HG02973 (cell line): Measurements from ENCODE around the gene STRN4.
"Not testable (repeated sequence)": the region's sequence is repeated elsewhere in the genome, so short reads cannot be mapped to it uniquely, and the experiment has no call there.

ENCODE experiments used
- ATAC-seq: cut with Tn5 transposase; IDR thresholded peaks from one replicate; pipeline ENCODE4 v1.9.1; 2021; ENCODE audit warnings: moderate library complexity; ENCODE audit not compliant: unreplicated experiment

The STRN4 gene

GRCh38 chr19:46715975-46716671, 30.1 kb downstream of the STRN4 start:
- ATAC-seq: no peak

DNA sequence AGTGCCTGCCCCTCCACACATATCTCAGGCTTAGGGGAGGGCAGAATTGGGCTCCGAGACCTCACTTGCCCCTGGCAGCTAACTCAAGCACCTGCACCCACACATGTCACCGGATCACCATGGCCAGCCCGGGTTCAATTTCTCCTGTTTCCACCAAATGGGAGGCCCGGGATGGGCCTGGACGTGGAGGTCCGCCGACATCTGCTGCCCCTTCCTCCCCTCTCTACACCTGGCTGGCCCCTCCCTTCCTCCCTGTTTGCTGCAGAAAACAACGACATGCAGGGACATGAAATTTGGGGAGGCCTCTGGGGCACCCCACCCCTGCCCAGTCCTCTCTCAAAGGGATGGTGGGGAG, 30.7 kb downstream of the STRN4 start:
- ATAC-seq: no peak

- peak; percentile 37 for ATAC-seq
These were observed 31.7 kb downstream of the STRN4 start for GRCh38 chr19:46714444-46715106.

DNA sequence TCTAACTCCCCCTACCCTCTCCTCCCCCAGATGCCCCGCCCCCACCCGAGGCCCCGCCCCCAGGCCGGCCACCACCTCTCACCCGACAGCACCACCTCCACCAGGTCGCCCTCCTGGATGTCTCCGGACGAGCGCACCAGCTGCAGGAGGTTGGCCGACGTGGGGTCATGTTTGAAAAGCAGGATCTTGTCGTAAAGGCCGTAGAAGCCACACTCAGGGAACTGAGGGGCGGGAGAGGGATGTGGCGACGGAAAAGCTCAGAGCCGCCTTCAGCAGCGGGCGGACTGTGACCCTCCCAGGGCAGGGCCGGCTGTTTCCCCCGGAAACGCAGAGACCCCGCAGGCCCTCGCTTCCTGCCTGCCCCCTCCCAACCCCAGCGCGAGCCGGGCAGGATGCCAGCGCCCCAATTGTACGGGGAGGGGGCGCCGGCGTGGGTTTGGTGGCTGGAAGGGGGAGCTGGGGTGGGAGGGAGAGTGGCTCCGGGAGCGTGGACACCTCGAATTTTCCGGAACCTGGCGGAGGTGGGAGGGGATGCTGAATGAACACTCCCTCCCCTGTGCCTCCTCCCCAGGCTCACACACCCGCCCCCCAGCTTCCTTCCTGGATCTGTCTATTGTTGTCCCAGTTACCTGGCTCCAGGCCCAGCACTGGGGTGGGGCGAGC, 32.3 kb downstream of the STRN4 start:
- peak; percentile 5 for ATAC-seq

GRCh38 chr19:46712768-46713338, 33.4 kb downstream of the STRN4 start:
- ATAC-seq: not testable (repeated sequence)

DNA sequence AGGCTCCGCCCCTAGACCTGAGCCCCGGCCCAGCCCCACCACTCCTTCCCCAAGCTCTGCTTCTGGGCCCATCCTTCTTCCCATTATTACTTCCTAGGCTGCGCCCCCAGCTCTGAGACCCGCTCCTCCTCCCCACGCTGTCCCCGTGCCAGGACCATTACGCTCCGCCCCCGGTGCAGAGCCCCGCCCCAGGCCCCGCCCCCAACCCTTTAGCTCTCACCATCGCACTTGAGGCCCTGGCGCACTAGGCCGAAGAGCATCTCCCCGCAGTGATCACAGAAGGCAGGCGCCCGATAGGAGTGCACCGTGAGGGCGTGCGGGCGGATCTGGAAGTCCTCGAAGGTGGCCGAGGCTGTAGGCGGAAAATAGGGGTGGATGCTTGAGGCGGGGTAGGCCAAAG, 35.6 kb downstream of the STRN4 start:
- no peak for ATAC-seq

DNA sequence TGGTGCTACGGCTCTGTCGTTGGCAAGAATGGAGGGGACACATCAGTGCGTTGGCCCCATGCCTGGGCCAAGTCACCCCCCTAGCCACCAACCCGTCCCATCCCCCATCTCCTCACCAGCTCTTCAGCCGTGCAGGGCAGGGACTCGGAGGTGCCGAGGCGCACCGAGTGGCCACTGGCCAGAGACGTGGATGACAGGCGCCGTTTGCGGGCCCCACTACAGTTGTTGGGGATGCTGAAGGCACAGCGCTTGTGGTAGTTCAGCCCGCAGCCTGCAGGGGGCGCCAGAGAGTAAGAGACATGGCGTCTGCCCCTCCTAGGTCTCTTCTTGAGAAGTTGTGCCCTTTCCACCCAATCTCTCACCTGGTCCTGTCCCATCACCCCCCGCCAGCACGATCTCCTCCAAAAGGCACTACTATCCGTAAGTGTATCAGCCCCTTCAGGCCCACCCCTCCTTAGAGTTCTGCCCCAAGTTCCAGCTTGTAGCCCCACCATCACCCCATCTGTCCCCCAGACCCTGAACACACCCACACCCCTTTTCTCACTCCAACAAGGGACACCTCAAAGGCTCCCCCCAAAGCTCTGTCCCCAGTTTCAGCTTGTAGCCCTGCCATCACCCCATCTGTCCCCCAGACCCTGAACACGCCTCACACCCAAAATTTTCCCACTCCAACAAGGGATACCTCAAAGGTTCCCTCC, 41.7 kb downstream of the STRN4 start:
- no peak for ATAC-seq

DNA sequence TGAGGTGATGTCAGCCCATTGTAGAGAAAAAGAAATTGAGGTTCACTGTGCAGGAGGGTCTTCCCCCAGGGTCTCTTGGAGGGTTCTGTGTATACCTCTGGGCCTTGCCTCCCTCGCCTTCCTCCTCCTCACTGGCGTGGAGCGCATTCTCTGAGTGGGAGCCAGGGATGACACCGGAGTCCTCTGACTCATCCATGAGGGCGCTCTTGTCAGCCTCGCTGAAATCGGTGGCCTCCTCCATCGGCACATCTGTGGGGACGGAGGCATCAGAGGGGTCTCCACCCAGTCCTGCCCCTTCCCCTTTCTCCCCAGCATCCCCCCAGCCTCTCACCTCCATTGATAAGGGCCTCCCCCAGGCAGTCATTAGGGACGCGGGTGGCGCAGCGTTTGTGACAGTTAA, 45.5 kb downstream of the STRN4 start:
- ATAC-seq: no peak

- ATAC-seq: no peak
These were observed 47.6 kb downstream of the STRN4 start for GRCh38 chr19:46698395-46699321.

GRCh38 chr19:46697204-46697960, 48.9 kb downstream of the STRN4 start:
- ATAC-seq: no peak

- ATAC-seq: no peak
These were observed 49.4 kb downstream of the STRN4 start for GRCh38 chr19:46696866-46697203.

DNA sequence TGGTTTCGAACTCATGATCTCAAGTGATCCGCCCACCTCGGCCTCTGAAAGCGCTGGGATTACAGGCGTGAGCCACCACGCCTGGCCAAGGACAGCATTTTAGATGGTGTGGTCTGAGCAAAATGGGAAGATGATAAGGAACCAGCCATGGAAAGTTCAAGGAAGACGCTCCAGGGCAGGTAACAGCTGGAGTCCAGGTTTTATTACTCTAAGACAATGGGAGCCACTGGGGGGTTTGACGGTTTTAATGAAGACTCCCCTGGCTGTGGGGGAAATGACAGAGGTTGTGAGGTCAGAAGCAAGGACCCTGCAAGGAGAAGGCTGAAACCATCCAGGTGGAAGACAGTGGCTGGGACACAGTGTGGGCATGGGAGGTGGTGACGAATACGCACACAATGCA, 50.2 kb downstream of the STRN4 start:
- ATAC-seq: no peak

DNA sequence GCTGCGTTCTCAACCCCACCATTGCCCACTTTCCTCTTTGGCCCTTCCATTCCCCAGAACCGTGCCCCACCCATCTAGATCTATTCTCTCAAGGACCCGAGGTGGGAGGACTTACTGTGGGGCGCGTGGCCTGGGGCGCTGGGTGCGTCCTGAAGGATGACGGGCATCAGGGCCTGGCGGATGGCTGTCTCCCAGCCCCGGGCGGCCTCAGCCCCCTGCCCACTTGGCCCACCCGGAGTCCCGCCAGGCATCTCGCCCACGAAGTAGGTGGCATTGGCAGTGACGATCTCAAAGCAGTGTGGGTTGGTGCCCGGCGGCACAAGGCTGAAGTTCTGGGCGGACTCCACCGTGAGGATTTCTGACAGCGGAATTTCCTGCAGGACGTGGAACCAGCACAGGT, 52.5 kb downstream of the STRN4 start:
- no peak for ATAC-seq

GRCh38 chr19:46692918-46693722, 53.1 kb downstream of the STRN4 start:
- no peak for ATAC-seq

GRCh38 chr19:46691948-46692347, 54.3 kb downstream of the STRN4 start:
- no peak for ATAC-seq

- ATAC-seq: no peak
These were observed 55.1 kb downstream of the STRN4 start for GRCh38 chr19:46691104-46691503.

- ATAC-seq: no peak
These were observed 56.9 kb downstream of the STRN4 start for GRCh38 chr19:46689358-46689757.

DNA sequence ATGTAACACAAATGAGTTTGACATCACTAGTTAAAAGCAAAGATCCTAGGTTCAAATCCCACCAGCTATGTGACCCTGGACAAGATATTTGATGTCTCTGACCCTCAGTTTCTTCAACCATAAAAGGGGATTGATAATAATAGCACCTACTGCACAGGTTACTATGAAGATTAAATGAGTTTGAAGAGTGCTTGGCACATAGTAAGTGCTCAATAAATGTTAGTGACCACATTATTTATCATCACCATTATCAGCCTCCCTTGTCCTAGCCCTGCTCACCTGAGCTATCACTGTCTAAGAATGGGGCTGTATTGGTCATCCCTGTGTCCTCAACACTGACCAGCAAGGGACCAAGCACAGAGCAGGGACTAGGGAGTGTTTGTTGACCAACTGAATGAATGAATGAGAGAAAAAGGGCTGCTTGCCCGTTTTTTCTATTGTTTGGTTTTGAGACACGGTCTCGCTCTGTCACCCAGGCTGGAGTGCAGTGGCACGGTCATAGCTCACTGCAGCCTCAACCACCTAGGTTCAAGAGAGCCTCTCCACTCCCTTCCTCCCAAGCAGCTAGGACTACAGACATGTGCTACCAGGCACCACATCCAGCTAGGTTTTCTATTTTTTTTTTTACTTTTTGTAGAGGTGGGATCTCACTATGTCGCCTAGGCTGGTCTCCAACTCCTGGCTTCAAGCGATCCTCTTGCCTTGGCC, 58.7 kb downstream of the STRN4 start:
- no peak for ATAC-seq
